Testis (tissue), 2 donors: ENCODE results near the gene CCDC106.

Source experiments
- POLR2A ChIP-seq: fragments of 450-650 bp; IDR thresholded peaks from one replicate; pipeline ENCODE4 v1.6.1; 2017; ENCODE audit warnings: antibody characterized with exemption, mild to moderate bottlenecking, moderate library complexity
- TF ChIP-seq, protein P1 (sequence below), 3 experiments: fragments of 450-650 bp in 2 of 3; fragments of 200-600 bp in 1 of 3; sonication (generic) in 1 of 3; IDR thresholded peaks; one replicate each; pipeline ENCODE4 v1.5.1; 2016 to 2019; ENCODE audit warnings: antibody characterized with exemption in 3 of 3, mild to moderate bottlenecking in 2 of 3, moderate library complexity in 1 of 3

DNA sequence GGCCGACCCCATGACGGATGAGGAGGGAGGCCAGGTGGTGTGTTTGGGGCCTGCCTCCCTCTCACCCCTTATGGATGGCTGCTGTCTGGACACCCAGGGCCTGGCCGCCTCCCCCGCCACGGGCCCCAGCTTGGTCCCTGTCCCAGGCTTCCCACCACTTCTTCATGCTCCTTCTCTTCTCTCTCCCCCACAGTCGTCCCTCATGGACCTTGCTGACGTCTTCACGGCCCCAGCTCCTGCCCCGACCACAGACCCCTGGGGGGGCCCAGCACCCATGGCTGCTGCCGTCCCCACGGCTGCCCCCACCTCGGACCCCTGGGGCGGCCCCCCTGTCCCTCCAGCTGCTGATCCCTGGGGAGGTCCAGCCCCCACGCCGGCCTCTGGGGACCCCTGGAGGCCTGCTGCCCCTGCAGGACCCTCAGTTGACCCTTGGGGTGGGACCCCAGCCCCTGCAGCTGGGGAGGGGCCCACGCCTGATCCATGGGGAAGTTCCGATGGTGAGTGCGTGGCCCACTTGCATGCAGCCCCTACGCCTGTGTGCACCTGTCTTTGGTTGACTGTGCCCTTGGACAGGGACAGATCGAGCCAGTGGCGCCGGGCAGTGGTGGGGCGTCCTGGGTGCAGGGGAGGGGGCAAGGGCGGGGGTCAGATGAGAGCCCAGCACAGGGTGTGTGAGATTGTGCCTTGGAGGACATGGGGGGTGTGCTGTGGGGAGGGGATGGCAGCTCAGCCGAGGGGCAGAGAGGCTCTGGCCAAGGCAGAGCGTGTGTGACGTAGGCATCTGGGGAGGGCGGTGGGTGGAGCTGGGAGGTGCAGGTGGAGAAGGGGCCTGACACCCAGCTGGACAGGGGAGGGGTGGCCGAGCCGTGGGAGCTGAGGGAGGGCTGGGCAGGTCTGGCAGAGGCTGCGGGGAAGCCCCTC is 43.8 kb downstream of the CCDC106 start:
- TF ChIP-seq, protein P1, sequence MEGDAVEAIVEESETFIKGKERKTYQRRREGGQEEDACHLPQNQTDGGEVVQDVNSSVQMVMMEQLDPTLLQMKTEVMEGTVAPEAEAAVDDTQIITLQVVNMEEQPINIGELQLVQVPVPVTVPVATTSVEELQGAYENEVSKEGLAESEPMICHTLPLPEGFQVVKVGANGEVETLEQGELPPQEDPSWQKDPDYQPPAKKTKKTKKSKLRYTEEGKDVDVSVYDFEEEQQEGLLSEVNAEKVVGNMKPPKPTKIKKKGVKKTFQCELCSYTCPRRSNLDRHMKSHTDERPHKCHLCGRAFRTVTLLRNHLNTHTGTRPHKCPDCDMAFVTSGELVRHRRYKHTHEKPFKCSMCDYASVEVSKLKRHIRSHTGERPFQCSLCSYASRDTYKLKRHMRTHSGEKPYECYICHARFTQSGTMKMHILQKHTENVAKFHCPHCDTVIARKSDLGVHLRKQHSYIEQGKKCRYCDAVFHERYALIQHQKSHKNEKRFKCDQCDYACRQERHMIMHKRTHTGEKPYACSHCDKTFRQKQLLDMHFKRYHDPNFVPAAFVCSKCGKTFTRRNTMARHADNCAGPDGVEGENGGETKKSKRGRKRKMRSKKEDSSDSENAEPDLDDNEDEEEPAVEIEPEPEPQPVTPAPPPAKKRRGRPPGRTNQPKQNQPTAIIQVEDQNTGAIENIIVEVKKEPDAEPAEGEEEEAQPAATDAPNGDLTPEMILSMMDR (IDR thresholded peaks at IDR 0.05), result no peak
- TF ChIP-seq POLR2A, result no peak
